ENCODE results near the gene DNALI1. TPM values are rescaled to one million over a fixed set of nuclear protein-coding genes. Genes with fewer than 3 reads are reported as not detected.

Gene DNALI1
- total RNA-seq, 1 experiment from 2014 or later: 1.9 TPM

- peak; percentile 18 for DNase-seq (ENCODE audit: low read depth)
These were observed 44.7 kb downstream of the DNALI1 start for GRCh38 chr1:37601441-37601840.

DNA sequence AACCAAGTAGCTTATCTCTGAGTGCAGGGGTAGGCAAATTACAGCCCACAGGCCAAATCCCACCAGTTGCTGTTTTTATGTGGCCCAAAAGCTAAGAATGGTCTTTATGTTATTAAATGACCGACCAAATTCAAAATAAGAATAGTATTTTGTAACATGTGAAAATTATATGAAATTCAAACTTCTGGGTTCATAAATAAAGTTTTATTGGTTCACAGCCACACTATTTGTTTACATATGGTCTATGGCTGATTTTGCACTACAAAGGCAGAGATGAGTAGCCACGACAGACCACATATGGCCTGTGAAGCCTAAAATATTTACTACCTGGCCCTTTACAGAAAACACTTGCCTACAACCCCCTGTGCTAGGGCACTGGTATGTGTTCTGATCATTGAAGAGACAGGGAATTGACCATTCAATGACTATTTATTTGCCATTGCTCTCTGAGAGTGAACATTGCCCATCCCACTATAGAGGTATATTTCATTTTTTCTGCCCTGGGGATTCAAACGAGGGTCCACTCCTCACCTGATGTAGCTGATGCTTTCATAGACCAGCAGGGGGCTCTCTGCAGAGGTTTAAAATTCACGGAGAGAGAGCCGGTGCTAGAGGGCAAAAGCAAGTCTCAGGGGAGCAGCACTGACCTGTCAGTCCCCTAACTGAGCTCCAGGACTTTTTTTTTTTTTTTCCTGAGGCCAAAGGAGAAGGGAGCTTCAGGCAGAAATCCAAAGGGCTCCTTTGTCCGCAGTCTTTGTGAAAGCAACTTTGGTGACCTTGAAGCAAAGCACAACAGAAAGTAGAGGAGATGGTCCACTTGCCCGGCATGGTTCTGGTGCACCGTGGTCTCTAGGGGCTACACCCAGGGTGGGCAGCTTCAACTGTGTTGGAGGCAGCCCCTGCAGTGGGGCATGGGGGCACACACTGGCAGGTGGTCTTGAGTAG, 46.3 kb downstream of the DNALI1 start:
- DNase-seq (ENCODE audit: low read depth): peak; percentile 43

DNA sequence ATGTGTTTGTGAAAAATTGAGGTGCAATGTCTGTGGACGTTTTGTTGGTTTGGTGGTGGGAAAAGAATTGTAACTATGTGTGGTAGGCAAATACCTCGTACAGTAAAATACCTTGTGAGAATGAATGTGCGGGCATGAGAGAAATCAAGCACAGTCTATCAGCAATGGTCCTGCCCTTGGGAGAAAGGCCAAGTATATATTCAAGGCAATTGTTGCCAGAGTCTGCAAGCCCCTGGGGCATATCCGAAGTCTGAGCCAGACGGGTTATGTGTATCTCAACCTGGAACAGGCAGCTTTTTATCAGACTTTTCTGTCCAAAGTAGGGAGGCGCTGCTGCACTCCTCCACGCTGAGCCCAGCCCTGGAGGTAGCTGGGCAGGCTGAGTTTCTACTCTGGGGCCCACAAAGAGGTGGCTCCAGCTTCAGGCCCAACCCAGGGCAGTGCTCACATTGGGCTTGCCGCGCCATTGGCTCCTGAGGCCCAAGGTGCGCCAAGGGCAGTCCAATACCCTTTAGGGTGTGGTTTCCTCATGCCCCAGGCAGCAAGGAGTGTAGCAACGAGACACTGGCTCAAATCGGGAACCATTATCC, 48.4 kb downstream of the DNALI1 start:
- no peak for DNase-seq (ENCODE audit: low read depth)

GRCh38 chr1:37605806-37606474, 49.2 kb downstream of the DNALI1 start:
- no peak for DNase-seq (ENCODE audit: low read depth)

- no peak for DNase-seq (ENCODE audit: low read depth)
These were observed 49.9 kb downstream of the DNALI1 start for GRCh38 chr1:37606481-37607263.

DNA sequence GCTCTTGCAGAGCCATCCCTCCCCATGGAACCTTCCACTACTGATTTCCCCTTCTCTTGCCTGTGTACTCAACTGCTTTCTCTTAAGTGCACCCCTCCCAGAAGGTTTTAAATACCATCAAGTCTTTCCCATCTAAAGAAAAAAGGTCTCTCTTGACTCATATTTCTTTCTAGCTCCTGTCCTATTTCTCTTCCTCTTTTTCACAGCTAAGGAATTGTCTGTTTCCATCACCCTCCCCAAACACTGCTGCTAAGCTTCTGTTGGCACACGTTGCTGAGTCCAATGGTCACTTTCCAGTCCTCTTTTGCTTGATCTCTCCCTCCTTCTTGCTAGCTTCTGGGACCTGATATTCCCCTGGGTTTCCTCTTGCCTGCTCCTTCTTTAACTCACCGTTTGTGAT, 52.3 kb downstream of the DNALI1 start:
- DNase-seq (ENCODE audit: low read depth): no peak

DNA sequence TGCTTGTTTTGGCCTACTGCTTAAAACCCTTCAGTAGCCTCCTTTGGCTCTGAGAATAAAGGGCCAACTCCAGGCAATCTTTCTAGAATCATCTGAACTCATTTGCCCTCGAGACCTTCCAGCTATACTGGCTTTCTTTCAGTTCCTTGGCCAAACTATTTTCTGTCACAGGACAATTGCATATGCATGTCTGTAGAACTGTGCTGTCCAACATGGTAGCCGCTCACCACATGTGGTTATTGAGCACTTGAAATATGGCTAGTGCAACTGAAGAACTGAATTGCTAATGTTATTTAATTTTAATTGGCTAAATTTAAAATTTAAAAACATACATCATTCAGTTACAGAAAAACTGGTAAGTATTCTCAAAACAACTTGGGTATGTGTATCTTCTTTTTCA, 53.3 kb downstream of the DNALI1 start:
- no peak for DNase-seq (ENCODE audit: low read depth)

GRCh38 chr1:37612186-37612585, 55.4 kb downstream of the DNALI1 start:
- no peak for DNase-seq (ENCODE audit: low read depth)

GRCh38 chr1:37614105-37614504, 57.4 kb downstream of the DNALI1 start:
- DNase-seq (ENCODE audit: low read depth): no peak

GRCh38 chr1:37616330-37616729, 59.6 kb downstream of the DNALI1 start:
- no peak for DNase-seq (ENCODE audit: low read depth)

Other genes starting within 250 kb of the DNALI1 start
- 4.5 and 8.6 TPM in 2 replicates for gene ZC3H12A, start 82.4 kb upstream of the DNALI1 start, total RNA-seq (2014; rRNA removed; shearing (Covaris generic))
- 112 and 148 TPM in 2 replicates for gene MEAF6, start 42.2 kb upstream of the DNALI1 start, total RNA-seq (2014; rRNA removed; shearing (Covaris generic))
- 6.4 and 24.4 TPM in 2 replicates for gene SNIP1, start 2.6 kb upstream of the DNALI1 start, total RNA-seq (2014; rRNA removed; shearing (Covaris generic))
- gene GNL2, start 39.0 kb downstream of the DNALI1 start, total RNA-seq (2014; rRNA removed; shearing (Covaris generic)): 54.7 and 79.0 TPM in 2 replicates
- gene RSPO1, start 78.0 kb downstream of the DNALI1 start, total RNA-seq (2014; rRNA removed; shearing (Covaris generic)): not detected in 2 replicates
- gene CDCA8, start 135.6 kb downstream of the DNALI1 start, total RNA-seq (2014; rRNA removed; shearing (Covaris generic)): 36.8 and 38.4 TPM in 2 replicates
- gene EPHA10, start 208.2 kb downstream of the DNALI1 start, total RNA-seq (2014; rRNA removed; shearing (Covaris generic)): not detected in 2 replicates
- 6.5 and 7.2 TPM in 2 replicates for gene MANEAL, start 236.9 kb downstream of the DNALI1 start, total RNA-seq (2014; rRNA removed; shearing (Covaris generic))